ENCODE data around the gene RNGTT.

RNGTT gene

DNA sequence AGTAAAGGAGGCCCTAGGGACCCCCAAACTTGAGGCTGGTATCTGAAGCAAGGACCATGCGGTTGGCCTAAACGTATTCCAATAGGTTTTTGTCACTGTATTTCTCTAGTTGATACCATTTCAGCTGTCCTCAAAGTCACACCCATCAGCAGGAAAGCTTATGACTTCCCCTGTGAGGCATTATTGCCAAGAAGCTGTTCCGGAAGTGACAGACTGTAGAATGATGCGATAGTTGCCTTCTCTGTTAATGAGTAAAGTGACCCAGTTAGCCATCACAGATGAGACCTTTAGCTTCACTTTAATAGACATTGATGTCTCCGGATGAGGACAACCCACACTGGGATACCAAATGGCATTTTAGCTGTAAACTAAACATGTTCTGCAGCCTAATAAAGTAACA, 147.9 kb downstream of the RNGTT start:
- H3K27ac ChIP-seq (ENCODE audit: low read depth, low read length) = no peak overlapping the region
- no peaks in the 10 kb centered on the region for H3K36me3 ChIP-seq (ENCODE audit: insufficient read depth, low read length)
- H3K9me3 ChIP-seq (ENCODE audit: low read length) = no peaks in the 10 kb centered on the region
- no peaks in the 10 kb centered on the region for H3K27me3 ChIP-seq (ENCODE audit: control insufficient read depth in 1 of 2, insufficient read depth in 2 of 2, low read length in 2 of 2)
- H3K4me1 ChIP-seq (ENCODE audit: insufficient read depth, low read length) = no peaks in the 10 kb centered on the region
- H3K4me3 ChIP-seq (ENCODE audit: low read depth in 1 of 2, low read length in 2 of 2) = no peak overlapping the region
- H3K9ac ChIP-seq (ENCODE audit: low read length) = no peak overlapping the region

DNA sequence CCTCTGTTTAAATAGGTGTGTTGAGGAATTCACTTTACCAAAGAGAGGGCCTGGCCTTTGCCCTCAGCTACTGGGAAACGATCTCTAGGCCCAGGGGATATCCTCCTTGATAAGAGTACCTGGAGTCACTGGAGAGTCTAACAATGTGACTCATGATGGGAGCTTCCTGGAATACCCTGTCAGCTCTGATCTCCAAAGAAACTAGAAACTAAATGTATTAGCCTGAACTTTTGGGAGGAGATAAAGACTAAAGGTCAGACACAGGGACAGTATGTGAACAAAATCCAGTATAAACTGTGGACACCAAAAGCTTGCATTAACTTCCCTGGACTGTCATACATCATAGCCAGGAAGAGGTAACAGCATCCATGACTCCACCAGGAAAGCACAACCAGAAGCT, 148.5 kb downstream of the RNGTT start:
- Histone ChIP-seq H3K4me3 (ENCODE audit: low read depth in 1 of 2, low read length in 2 of 2) (no peak overlapping the region), H3K36me3 (ENCODE audit: insufficient read depth, low read length) (no peaks in the 10 kb centered on the region), H3K27me3 (ENCODE audit: control insufficient read depth in 1 of 2, insufficient read depth in 2 of 2, low read length in 2 of 2) (no peaks in the 10 kb centered on the region), H3K9me3 (ENCODE audit: low read length) (no peaks in the 10 kb centered on the region), H3K4me1 (ENCODE audit: insufficient read depth, low read length) (no peaks in the 10 kb centered on the region), H3K9ac (ENCODE audit: low read length) (no peak overlapping the region), H3K27ac (ENCODE audit: low read depth, low read length) (no peak overlapping the region)

DNA sequence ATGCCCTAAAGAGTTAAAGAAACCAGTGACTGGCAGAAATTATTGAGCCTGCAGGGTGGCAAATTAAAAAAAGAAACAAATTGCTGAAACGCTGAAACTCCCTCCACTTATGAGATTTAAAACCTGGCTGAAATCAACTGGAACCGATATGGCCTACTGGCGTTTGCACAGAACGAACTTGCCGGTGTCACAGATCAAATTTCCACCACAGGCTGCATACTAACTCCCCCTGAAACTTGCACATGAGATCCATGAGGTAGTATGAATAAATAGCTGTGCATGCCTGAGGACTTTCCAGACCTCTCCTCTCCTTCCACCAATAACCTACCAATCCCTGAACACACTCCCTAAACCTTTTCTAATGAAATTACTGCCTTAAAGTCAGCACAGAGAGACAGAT, 150.4 kb downstream of the RNGTT start:
- Histone ChIP-seq H3K9ac (ENCODE audit: low read length) (no peak overlapping the region), H3K27ac (ENCODE audit: low read depth, low read length) (no peak overlapping the region), H3K4me3 (ENCODE audit: low read depth in 1 of 2, low read length in 2 of 2) (no peak overlapping the region)

DNA sequence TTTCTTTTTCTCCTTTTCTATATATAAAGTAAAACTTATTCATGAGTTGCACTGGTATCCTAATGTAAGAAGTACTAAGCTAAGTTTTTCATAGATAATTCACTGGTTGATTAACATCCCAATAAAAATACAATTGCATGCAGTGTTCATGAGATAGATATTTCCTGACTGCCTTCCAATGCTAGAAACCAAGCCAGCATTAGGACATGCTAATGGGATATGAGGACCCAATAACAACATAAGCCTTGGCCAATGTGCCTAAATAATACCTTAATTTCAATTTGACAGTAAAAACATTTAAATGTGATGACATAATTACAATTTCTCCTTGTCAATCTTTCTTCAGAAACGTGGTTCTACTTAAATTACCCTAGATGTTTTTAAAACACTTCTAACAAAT, 152.7 kb downstream of the RNGTT start:
- H3K4me3 ChIP-seq (ENCODE audit: low read depth in 1 of 2, low read length in 2 of 2) = no peak overlapping the region
- H3K36me3 ChIP-seq (ENCODE audit: insufficient read depth, low read length) = no peaks in the 10 kb centered on the region
- H3K27ac ChIP-seq (ENCODE audit: low read depth, low read length) = no peak overlapping the region
- H3K27me3 ChIP-seq (ENCODE audit: control insufficient read depth in 1 of 2, insufficient read depth in 2 of 2, low read length in 2 of 2) = no peaks in the 10 kb centered on the region
- H3K9me3 ChIP-seq (ENCODE audit: low read length) = no peaks in the 10 kb centered on the region
- H3K9ac ChIP-seq (ENCODE audit: low read length) = no peak overlapping the region
- H3K4me1 ChIP-seq (ENCODE audit: insufficient read depth, low read length) = no peaks in the 10 kb centered on the region

More for the DNA sequence above, 150.4 kb downstream of the RNGTT start:
- Histone ChIP-seq H3K9me3 (ENCODE audit: low read length) (no peaks in the 10 kb centered on the region), H3K27me3 (ENCODE audit: control insufficient read depth in 1 of 2, insufficient read depth in 2 of 2, low read length in 2 of 2) (no peaks in the 10 kb centered on the region), H3K36me3 (ENCODE audit: insufficient read depth, low read length) (no peaks in the 10 kb centered on the region), H3K4me1 (ENCODE audit: insufficient read depth, low read length) (no peaks in the 10 kb centered on the region)

DNA sequence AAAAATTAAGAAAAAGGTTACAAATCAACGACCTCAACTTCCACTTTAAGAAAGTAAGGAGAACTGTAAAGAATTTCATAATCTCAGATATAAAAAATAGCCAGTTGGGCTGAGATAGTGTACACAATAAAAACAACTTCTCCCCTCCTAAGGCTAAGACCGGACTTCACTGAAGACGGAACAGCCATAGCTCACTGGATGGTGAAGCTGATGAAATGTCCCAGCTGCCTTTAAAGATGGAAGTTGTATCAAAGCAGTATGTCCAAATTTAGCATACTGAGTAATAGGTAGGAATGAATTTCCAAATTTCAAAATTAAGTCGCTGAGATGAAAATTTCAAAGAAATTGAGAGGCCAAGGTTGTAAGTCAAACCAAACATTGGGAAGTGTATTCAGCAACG, 153.3 kb downstream of the RNGTT start:
- Histone ChIP-seq H3K4me3 (ENCODE audit: low read depth in 1 of 2, low read length in 2 of 2) (no peak overlapping the region), H3K27ac (ENCODE audit: low read depth, low read length) (no peak overlapping the region), H3K9me3 (ENCODE audit: low read length) (no peaks in the 10 kb centered on the region)

DNA sequence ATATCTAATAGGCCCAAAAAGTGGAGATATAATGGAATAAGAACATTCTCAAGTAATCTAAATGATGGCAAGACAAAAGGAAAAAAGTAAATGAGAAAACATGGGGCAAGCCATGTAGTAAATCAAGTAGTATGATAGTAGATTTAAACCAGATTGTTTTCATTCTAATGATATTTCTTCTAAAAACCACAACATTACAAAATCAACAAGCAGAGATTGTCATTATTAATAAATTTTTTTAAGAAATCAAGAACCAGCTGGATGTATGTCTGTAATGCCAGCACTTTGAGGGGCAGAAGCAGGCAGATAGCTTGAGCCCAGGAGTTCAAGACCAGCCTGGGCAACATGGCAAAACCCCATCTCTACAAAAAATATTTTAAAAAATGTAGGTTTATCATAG, 155.0 kb downstream of the RNGTT start:
- no peak overlapping the region for H3K4me3 ChIP-seq (ENCODE audit: low read depth in 1 of 2, low read length in 2 of 2)
- no peaks in the 10 kb centered on the region for H3K27me3 ChIP-seq (ENCODE audit: control insufficient read depth in 1 of 2, insufficient read depth in 2 of 2, low read length in 2 of 2)
- no peak overlapping the region for H3K9ac ChIP-seq (ENCODE audit: low read length)
- H3K36me3 ChIP-seq (ENCODE audit: insufficient read depth, low read length) = no peaks in the 10 kb centered on the region
- no peaks in the 10 kb centered on the region for H3K4me1 ChIP-seq (ENCODE audit: insufficient read depth, low read length)
- H3K9me3 ChIP-seq (ENCODE audit: low read length) = no peaks in the 10 kb centered on the region
- H3K27ac ChIP-seq (ENCODE audit: low read depth, low read length) = no peak overlapping the region

More for the DNA sequence above, 153.3 kb downstream of the RNGTT start:
- Histone ChIP-seq H3K9ac (ENCODE audit: low read length) (no peak overlapping the region), H3K4me1 (ENCODE audit: insufficient read depth, low read length) (no peaks in the 10 kb centered on the region), H3K36me3 (ENCODE audit: insufficient read depth, low read length) (no peaks in the 10 kb centered on the region), H3K27me3 (ENCODE audit: control insufficient read depth in 1 of 2, insufficient read depth in 2 of 2, low read length in 2 of 2) (no peaks in the 10 kb centered on the region)

DNA sequence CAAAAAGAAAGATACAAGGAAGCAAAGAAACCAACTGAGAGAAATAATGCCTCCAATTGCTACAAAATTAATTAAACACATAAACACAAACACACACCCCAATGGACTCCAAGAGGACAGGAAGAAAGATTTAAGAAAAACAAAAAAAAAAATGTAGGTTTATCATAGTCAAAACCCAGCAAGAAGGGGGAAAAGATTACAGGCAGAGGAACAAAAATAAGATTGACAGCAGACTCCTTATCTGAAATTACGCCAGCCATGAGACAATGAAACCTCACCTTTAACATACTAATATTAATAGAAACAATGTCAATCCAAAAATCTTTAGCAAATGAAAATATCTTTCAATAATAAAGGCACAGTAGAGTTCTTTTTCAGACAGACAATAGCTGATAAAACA, 155.8 kb downstream of the RNGTT start:
- H3K4me3 ChIP-seq (ENCODE audit: low read depth in 1 of 2, low read length in 2 of 2) = no peak overlapping the region
- no peaks in the 10 kb centered on the region for H3K9me3 ChIP-seq (ENCODE audit: low read length)
- no peaks in the 10 kb centered on the region for H3K27me3 ChIP-seq (ENCODE audit: control insufficient read depth in 1 of 2, insufficient read depth in 2 of 2, low read length in 2 of 2)
- H3K4me1 ChIP-seq (ENCODE audit: insufficient read depth, low read length) = no peaks in the 10 kb centered on the region
- H3K36me3 ChIP-seq (ENCODE audit: insufficient read depth, low read length) = no peaks in the 10 kb centered on the region
- H3K9ac ChIP-seq (ENCODE audit: low read length) = no peak overlapping the region
- no peak overlapping the region for H3K27ac ChIP-seq (ENCODE audit: low read depth, low read length)

DNA sequence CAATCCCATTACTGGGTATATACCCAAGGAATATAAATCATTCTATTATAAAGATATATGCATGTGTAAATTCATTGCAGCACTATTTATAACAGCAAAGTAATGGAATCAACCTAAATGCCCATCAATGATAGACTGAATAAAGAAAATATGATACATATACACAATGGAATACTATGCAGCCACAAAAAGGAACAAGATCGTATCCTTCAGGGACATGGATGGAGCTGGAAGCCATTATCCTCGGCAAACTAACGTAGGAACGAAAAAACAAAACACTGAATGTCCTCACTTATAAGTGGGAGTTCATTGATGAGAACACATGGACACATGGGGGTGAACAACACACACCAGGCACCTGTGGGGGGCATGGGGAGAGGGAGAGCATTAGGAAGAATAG, 156.7 kb downstream of the RNGTT start:
- Histone ChIP-seq H3K27me3 (ENCODE audit: control insufficient read depth in 1 of 2, insufficient read depth in 2 of 2, low read length in 2 of 2) (no peaks in the 10 kb centered on the region), H3K4me3 (ENCODE audit: low read depth in 1 of 2, low read length in 2 of 2) (no peak overlapping the region), H3K9me3 (ENCODE audit: low read length) (no peaks in the 10 kb centered on the region), H3K36me3 (ENCODE audit: insufficient read depth, low read length) (no peaks in the 10 kb centered on the region), H3K4me1 (ENCODE audit: insufficient read depth, low read length) (no peaks in the 10 kb centered on the region), H3K9ac (ENCODE audit: low read length) (no peak overlapping the region), H3K27ac (ENCODE audit: low read depth, low read length) (no peak overlapping the region)

DNA sequence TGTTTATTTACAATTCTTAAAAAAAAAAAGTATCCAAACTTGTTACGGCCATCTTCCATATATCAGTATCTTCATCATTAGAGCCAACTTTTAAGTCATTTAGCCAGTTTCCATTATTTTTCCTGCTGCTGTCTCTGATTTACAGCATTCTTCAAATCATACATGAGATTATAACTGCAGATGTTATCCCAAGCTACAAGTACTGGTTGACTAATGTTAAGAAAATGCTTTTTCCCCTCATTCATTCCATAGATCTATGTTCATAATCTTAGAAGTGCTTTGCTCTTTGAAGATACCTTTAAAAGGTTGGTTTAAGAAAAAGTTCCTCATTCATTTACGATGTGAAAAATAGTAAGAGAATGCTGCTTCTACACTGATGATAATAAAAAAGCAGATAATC, 158.7 kb downstream of the RNGTT start:
- no peaks in the 10 kb centered on the region for H3K9me3 ChIP-seq (ENCODE audit: low read length)
- no peaks in the 10 kb centered on the region for H3K36me3 ChIP-seq (ENCODE audit: insufficient read depth, low read length)
- no peak overlapping the region for H3K27ac ChIP-seq (ENCODE audit: low read depth, low read length)
- no peak overlapping the region for H3K9ac ChIP-seq (ENCODE audit: low read length)
- no peaks in the 10 kb centered on the region for H3K27me3 ChIP-seq (ENCODE audit: control insufficient read depth in 1 of 2, insufficient read depth in 2 of 2, low read length in 2 of 2)
- H3K4me1 ChIP-seq (ENCODE audit: insufficient read depth, low read length) = no peaks in the 10 kb centered on the region
- H3K4me3 ChIP-seq (ENCODE audit: low read depth in 1 of 2, low read length in 2 of 2) = no peak overlapping the region

DNA sequence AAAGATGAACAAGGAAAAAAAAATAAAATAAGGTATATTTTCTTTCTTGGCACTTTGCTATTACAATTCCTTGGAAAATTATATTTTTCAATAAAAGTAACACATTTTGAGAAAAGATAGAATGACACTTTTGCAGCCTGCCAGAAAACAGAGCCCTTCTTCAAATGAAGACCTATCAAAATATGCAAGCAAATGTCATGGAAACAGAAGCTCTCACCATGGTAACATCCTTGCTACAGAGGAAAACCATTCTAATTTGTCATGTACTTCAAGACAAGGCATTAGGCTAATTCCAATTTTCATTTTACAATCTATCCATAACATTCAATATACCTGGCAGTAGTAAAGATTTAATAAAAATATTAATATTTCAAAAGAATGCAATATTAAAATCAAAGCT, 177.9 kb downstream of the RNGTT start:
- no peaks in the 10 kb centered on the region for H3K36me3 ChIP-seq (ENCODE audit: insufficient read depth, low read length)
- H3K9ac ChIP-seq (ENCODE audit: low read length) = no peak overlapping the region
- no peak overlapping the region for H3K4me3 ChIP-seq (ENCODE audit: low read depth in 1 of 2, low read length in 2 of 2)
- H3K9me3 ChIP-seq (ENCODE audit: low read length) = no peaks in the 10 kb centered on the region
- H3K27ac ChIP-seq (ENCODE audit: low read depth, low read length) = no peak overlapping the region
- peaks cover 3% of the 10 kb centered on the region for H3K4me1 ChIP-seq (ENCODE audit: insufficient read depth, low read length)
- H3K27me3 ChIP-seq (ENCODE audit: control insufficient read depth in 1 of 2, insufficient read depth in 2 of 2, low read length in 2 of 2) = no peaks in the 10 kb centered on the region

DNA sequence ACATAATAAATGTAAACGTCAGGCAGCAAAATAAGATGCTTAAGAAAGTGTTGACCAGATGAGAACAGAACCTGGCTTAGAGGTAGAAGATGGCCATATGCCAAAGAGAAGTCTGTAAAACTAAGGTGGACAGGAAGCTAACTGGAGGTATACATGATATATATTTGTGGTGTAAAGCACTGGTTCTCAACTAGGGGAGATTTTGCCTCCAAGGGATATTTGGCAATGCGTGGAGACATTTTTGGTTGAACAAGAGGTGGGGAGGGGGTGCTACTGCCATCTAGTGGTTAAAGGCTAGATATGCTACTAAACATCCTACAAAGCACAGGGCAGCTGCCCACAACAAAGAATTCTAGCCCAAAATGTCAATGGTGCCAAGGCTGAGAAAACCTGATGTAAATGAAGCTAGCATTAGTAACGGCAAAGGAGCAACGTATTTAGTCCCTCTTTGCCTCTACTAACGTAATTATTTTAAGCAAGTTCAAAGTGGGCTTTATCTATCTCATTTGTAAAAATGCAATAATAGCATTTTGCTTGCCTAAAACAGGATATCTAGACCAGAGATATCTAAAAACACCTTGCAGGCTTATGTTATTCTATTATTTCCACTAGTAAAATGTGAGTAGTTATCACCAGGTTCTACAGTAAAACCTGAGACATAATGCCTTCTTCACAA, 182.6 kb downstream of the RNGTT start:
- Histone ChIP-seq H3K27ac (ENCODE audit: low read depth, low read length) (no peak overlapping the region), H3K36me3 (ENCODE audit: insufficient read depth, low read length) (no peaks in the 10 kb centered on the region), H3K9me3 (ENCODE audit: low read length) (no peaks in the 10 kb centered on the region), H3K4me3 (ENCODE audit: low read depth in 1 of 2, low read length in 2 of 2) (no peak overlapping the region), H3K4me1 (ENCODE audit: insufficient read depth, low read length) (peaks cover 3% of the 10 kb centered on the region), H3K27me3 (ENCODE audit: control insufficient read depth in 1 of 2, insufficient read depth in 2 of 2, low read length in 2 of 2) (no peaks in the 10 kb centered on the region), H3K9ac (ENCODE audit: low read length) (no peak overlapping the region)

DNA sequence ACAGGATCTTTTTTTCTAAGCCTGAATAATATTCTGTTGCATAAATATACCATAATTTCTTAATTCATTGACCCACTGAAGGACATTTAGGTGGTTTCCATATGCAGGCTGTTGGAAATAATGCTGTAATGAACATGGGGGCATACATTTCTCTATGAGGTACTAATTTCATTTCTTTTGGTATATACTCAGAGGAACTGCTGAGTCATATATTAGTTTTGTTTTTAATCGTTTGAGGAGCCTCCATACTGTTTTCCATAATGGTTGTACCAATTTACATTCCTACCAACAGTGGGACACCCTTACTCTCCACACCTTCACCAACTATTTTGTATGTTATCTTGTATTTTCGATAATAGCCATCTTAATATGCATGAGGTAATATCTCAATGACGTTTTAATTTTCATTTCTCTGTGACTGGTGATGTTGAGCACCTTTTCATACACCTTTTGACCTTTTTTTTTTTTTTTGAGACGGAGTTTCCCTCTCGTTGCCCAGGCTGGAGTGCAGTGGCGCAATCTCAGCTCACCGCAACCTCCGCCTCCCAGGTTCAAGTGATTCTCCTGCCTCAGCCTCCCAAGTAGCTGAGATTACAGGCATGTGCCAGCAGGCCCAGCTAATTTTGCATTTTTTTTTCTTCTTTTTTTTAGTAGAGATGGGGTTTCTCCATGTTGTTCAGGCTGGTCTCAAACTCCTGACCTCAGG, 187.4 kb downstream of the RNGTT start:
- Histone ChIP-seq H3K4me1 (ENCODE audit: insufficient read depth, low read length) (peaks cover 3% of the 10 kb centered on the region), H3K9ac (ENCODE audit: low read length) (no peak overlapping the region), H3K9me3 (ENCODE audit: low read length) (no peaks in the 10 kb centered on the region), H3K27ac (ENCODE audit: low read depth, low read length) (no peak overlapping the region), H3K27me3 (ENCODE audit: control insufficient read depth in 1 of 2, insufficient read depth in 2 of 2, low read length in 2 of 2) (no peaks in the 10 kb centered on the region), H3K36me3 (ENCODE audit: insufficient read depth, low read length) (no peaks in the 10 kb centered on the region), H3K4me3 (ENCODE audit: low read depth in 1 of 2, low read length in 2 of 2) (no peak overlapping the region)
